HG03460 (cell line): ENCODE measurements around the gene MUC21.

Experiments
- ATAC-seq: cut with Tn5 transposase; IDR thresholded peaks from one replicate; pipeline ENCODE4 v1.9.1; 2021; ENCODE audit not compliant: unreplicated experiment

Gene MUC21

DNA sequence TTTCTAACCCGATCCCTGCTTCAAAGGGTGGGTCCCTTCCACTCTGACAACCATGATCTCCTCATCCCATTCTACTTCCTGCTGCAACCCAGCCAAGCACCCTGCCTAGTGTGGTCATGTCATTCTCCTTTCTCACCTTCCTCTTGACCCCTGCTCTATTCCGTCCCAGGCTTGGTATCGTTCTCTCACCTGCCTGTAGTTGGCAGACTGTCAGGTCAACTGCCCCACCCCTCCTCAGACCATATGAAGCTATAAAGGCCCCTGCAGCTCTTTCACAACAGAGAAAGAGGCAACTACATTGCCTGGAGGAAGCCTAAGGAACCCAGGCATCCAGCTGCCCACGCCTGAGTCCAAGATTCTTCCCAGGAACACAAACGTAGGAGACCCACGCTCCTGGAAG lies at the start of gene MUC21:
TSS of gene MUC21 (plus strand) at position 280 of the 400 bp plus-strand sequence. CDS start 241 bp downstream, outside the sequence.
- ATAC-seq = no peak

GRCh38 chr6:30935018-30935417 lies 48.5 kb upstream of the MUC21 start:
- ATAC-seq = no peak

DNA sequence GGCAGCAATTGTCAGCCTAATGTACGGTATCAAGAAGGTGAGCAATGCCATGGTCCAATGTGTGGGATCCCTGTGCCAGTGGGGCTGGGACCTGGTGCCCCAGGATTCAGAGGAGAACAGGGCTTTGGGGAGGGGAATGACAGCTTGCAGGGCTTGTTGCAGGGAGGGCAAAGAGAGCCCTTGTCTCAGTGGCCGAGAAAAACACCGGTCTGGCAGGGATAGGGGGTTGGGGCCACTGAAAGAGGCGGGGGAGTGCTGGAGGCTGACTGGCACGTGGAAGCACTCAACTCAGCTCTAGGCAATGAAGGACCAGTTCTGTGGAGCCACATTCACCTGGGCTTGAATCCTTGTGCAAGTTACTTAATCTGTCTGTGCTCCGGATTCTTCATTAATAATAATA lies 46.3 kb upstream of the MUC21 start:
- no peak for ATAC-seq

- no peak for ATAC-seq
These were observed 44.8 kb upstream of the MUC21 start for GRCh38 chr6:30938730-30939129.

DNA sequence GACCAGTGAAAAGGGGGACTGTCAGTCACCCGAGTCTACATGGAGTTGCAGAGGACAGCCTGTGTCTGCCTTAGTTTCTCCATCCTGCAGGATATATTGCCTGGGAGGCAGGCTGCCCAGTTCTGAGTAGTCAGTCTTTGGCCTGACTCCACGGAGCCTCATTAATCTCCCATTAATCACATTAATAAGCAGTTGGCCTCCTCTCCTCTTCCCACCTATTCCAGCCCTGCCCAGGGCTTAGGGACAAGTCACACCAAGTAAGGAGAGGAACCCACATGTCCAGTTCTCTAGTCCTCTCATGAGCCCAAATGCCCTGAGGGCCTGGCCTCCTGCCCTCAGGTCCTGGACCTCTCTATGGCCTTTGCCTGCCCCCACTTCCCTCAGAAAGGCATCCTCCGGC lies 44.0 kb upstream of the MUC21 start:
- no peak for ATAC-seq

- ATAC-seq = no peak
These were observed 43.0 kb upstream of the MUC21 start, which contains the start of gene MUCL3 for GRCh38 chr6:30940361-30940986. TSS of gene MUCL3 (plus strand) at chr6:30940973. CDS start at chr6:30941000, 27 bp downstream.

DNA sequence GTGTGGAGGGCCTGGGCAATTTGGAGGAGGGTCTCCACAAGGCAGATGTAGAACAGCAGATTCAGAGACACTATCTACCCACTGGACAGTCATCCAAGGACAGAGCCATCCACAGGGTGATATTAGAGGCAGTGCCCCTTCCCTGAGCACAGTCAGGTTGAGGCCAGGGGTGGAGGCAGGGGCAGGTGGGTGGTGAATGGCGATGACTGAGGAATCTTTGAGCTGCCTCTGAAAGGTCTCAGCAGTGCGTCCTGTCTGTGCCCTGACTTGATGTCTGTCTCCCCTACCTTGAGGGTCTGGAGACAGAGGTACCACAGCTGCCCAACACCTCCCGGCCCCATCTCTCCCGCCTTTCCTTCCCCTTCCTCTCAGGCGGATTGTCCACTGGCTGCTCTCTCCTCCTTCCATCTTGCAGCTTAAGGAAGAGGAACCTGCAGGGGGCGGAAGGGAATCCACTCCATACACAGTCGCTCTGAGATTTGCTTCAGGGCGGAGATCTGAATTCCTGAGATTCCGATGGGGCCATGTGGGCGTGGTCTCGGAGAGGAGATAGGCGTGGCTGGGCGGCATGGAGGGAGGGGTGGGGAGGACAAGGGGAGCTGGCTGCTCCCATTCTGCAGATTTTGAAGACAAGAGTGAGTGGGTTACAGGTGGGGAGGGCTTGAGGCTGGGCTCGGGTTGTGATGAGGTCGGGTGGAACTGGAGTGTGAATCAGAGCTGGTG lies 41.0 kb upstream of the MUC21 start:
- no peak for ATAC-seq

DNA sequence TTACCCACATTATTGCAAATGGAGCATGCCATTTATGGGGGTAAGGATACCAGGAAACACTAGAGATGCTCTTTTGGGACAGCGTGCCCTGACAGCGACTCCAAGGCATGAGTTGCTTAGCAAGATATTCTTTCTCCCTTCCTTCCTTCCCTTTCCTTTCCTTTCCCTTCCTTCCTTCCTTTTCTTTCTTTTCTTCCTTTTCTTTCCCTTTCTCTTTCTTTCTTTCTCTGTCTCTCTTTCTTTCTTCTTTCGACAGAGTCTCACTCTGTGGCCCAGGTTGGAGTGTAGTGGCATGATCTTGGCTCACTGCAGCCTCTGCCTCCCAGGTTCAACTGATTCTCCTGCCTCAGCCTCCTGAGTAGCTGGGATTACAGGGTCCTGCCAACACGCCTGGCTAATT lies 39.5 kb upstream of the MUC21 start:
- no peak for ATAC-seq

- ATAC-seq = no peak
These were observed 38.2 kb upstream of the MUC21 start for GRCh38 chr6:30945281-30945680.

DNA sequence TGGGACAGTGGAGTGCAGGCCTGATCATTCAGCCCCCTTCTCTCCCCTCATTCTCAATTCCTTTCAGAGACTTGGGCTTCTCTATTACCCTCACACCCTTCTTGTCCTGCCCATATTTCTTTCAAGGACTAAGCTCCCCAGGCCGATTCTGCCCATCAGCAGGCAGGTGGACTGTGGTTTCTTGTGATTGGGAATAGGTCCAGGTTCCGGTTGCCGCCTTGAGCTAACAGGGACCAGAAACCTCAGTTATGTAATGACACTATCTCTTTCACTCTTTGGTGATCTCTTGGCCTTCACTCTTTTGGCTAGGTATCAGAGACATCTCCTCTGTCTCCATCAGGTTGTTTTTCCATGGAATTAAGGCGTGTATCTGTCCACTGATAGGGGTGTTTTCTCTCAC lies 36.3 kb upstream of the MUC21 start:
- ATAC-seq = no peak

DNA sequence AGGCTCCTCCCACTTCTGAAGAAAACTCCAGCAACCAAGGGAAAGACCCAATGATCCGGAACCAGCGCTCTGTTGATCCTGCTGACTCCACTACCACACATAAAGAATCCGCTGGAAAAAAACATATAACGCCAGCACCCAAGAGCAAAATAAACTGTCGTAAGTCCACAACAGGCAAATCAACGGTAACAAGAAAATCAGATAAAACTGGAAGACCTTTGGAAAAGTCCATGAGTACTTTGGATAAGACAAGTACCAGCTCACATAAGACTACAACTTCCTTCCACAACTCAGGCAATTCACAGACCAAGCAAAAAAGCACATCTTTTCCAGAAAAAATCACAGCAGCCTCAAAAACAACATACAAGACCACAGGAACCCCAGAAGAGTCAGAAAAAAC lies 34.7 kb upstream of the MUC21 start:
- ATAC-seq = no peak

DNA sequence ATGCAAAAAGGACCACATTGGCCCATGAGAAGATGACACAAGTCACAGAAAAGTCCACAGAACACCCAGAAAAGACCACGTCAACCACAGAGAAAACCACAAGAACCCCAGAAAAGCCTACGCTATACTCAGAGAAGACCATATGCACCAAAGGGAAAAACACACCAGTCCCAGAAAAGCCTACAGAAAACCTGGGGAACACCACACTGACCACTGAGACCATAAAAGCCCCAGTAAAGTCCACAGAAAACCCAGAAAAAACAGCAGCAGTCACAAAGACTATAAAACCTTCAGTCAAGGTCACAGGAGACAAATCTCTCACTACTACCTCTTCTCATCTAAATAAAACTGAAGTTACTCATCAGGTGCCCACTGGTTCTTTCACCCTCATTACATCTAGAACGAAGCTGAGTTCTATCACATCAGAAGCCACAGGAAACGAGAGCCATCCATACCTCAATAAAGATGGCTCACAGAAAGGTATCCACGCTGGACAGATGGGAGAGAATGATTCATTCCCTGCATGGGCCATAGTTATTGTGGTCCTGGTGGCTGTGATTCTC lies 31.5 kb upstream of the MUC21 start:
- no peak for ATAC-seq

- ATAC-seq = no peak
These were observed 28.7 kb upstream of the MUC21 start for GRCh38 chr6:30954631-30955366.

DNA sequence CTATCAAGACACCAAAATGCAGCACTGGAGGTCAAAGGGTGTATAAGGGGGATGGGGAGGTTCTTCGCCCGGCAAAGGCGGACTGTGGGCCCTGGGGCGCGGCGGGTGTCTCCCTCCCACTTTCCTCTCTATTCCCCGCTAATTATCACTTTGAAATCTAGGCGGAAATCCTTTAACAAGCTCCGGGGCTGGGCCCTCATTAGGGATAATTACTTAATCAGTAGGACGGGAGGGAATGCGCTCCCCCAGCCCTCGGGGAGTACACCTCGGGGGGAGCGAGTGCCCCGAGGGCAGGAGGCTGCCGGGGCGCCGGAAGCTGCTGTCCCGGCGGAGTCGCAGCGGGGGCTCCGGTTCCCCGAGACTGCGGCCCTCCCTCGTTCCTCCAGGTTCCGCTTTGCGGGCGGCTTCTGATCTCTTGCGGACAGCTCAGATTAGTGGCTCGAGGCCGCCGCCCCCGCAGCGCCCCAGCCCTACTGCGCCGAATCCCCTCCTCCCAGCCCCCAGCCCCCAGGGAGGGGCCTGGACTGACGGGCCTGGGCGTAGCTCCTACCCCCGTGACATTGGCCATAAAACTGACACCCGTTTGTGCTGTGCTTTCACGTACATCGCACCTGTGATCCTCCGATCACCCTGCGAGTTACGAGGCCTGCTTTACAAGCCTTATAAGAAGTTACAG lies 28.0 kb upstream of the MUC21 start:
- ATAC-seq = no peak

DNA sequence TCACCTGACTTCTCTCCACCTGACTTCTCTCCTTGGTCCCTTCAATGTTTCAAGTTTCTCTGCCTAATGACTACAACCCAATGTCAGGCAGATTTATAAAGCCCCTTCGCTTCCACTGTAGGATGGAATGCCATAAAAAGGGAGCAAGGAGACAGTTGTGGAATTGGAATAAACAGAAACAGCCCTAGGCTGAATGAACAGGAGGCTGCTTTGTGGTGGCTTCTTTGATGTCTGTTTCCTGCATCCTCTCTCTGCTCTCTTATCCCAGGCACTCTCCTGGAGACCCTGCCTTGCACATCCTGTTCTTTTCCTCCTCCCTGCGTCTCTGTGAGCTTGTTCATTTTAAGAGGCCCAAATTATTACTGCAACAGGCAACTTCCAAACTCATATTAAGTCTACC lies 25.8 kb upstream of the MUC21 start:
- no peak for ATAC-seq

DNA sequence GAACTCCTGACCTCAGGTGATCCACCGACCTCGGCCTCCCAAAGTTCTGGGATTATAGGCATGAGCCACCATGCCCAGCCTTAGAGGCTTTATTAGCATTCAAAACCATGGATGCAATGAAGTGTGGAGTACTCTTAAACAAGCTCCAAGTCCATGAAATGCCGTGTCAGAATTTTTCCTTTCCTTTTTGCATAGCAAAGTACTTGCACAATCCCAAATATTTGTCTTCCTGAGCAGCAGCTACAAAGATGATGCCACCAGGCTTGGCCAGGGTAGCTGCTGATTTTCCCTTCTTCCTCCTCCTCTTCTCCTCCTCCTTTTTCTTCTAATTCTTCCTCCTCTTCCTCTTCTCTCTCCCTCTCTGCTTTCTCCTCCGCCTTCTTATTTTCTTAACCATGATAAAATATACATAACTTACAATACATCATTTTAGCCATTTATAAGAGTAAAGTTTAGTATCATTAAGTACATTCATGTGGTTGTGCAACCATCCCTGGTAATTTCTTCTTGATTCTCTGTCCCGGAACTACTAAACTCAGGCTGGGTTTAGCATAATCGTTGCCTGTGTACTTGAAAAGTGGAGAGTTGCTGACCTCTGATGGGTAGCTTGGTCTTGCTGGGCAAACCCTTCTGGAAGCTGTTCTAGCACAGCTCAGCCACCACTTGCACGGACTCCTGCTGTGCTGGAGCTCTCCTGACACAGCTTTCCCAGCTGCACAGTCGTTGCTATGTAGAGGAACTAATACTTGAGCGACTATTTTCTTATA lies 22.4 kb upstream of the MUC21 start:
- ATAC-seq = no peak

DNA sequence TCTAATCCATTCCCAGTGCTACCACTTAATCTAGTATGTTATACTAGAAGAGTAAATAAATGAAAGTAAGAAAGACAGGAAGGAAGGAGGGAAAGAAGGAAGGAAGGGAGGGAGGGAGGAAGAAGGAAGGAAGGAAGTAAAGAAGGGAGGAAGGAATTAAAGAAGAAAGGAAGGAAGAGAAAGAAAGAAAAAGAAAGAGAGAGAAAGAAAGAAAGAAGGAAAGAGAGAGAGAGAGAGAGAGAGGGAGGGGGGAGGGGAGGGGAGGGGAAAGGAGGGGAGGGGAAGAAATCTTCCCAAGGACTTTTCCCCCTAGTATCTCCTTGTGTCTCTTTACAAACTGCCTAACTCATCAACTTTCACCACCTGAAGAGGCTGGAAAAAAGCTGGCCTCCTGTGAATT lies 20.8 kb upstream of the MUC21 start:
- ATAC-seq = no peak

- no peak for ATAC-seq
These were observed 19.9 kb upstream of the MUC21 start for GRCh38 chr6:30963641-30964040.

DNA sequence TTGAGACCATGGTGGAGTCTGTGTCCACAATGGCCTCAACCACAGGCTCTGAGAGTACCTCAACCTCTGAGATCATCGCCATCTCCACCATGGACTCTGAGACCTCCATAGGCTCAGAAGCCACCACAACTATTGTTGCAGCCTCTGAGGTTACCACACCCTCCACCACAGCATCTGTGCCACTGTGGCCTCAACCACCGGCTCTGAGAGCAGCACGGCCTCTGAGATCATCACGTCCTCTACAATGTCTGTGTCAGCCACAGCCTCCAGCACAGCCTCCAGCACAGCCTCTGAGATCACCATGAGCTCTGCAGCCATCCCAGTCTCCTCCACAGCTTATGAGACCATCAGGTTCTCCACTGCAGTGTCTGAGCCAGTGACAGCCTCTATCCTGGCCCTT lies 19.4 kb upstream of the MUC21 start:
- no peak for ATAC-seq

GRCh38 chr6:30965140-30965601 lies 18.3 kb upstream of the MUC21 start:
- no peak for ATAC-seq
